GM23338 (cell line): ENCODE measurements around the gene UBQLN4. TPM values are rescaled to one million over a fixed set of nuclear protein-coding genes. Genes with fewer than 3 reads are reported as not detected.

ENCODE experiments used
- ATAC-seq: fragments of 200-7000 bp; cut with Tn5 transposase; 3 replicates; pipeline ENCODE4 v1.9.1; 2020
- DNase-seq: peaks from one replicate; pipeline ENCODE4 v3.0.0-alpha.2; 2015; ENCODE audit warnings: low spot score
- H2AFZ ChIP-seq: fragments of 200-600 bp; sonication (generic); 2 replicates; pipeline ENCODE4 v1.8.0; 2016; ENCODE audit warnings: antibody characterized with exemption, mild to moderate bottlenecking, moderate library complexity
- H3F3A ChIP-seq: fragments of 200-600 bp; sonication (generic); replicated peaks from 2 replicates; pipeline ENCODE4 v1.8.0; 2017; ENCODE audit warnings: antibody characterized with exemption, mixed run types, low read depth
- H3K27ac ChIP-seq: fragments of 200-600 bp; sonication (generic); 2 replicates; pipeline ENCODE4 v1.6.1; 2016; ENCODE audit warnings: low read depth
- H3K27me3 ChIP-seq: fragments of 200-600 bp; sonication (generic); 2 replicates; pipeline ENCODE4 v1.8.0; 2016; ENCODE audit warnings: mild to moderate bottlenecking, mixed run types, moderate library complexity; ENCODE audit not compliant: insufficient read depth
- H3K36me3 ChIP-seq: fragments of 200-600 bp; sonication (generic); 2 replicates; pipeline ENCODE4 v1.8.0; 2016; ENCODE audit warnings: mild to moderate bottlenecking; ENCODE audit not compliant: insufficient read depth
- H3K4me1 ChIP-seq: fragments of 200-600 bp; sonication (generic); 2 replicates; pipeline ENCODE4 v1.8.0; 2016; ENCODE audit warnings: mild to moderate bottlenecking, moderate library complexity; ENCODE audit not compliant: insufficient read depth
- H3K4me2 ChIP-seq: fragments of 200-600 bp; sonication (generic); 2 replicates; pipeline ENCODE4 v1.7.1; 2017; ENCODE audit warnings: mixed run types
- H3K4me3 ChIP-seq: fragments of 200-600 bp; sonication (generic); 2 replicates; pipeline ENCODE4 v1.6.1; 2016; ENCODE audit warnings: mixed run types
- H3K79me2 ChIP-seq: fragments of 200-600 bp; sonication (generic); replicated peaks from 2 replicates; pipeline ENCODE4 v1.8.0; 2017; ENCODE audit warnings: mild to moderate bottlenecking; ENCODE audit not compliant: insufficient read depth
- H3K9me2 ChIP-seq: fragments of 200-600 bp; sonication (generic); 2 replicates; pipeline ENCODE4 v1.8.0; 2017; ENCODE audit not compliant: insufficient read depth
- H4K20me1 ChIP-seq: fragments of 200-600 bp; sonication (generic); replicated peaks from 2 replicates; pipeline ENCODE4 v1.8.0; 2017; ENCODE audit warnings: mild to moderate bottlenecking; ENCODE audit not compliant: insufficient read depth
- H3K27ac Mint-ChIP-seq: 2 replicates; pipeline ENCODE4 v1.8.0; 2020; ENCODE audit warnings: inconsistent platforms, mild to moderate bottlenecking, moderate library complexity, mixed read lengths
- H3K27me3 Mint-ChIP-seq: 3 replicates; pipeline ENCODE4 v1.8.0; 2022; ENCODE audit warnings: low read depth, mild to moderate bottlenecking, moderate library complexity, mixed read lengths, inconsistent platforms; ENCODE audit not compliant: insufficient read depth, poor library complexity
- H3K36me3 Mint-ChIP-seq: 3 replicates; pipeline ENCODE4 v1.8.0; 2021; ENCODE audit warnings: low read depth, mild to moderate bottlenecking, inconsistent platforms, moderate library complexity, mixed read lengths
- H3K4me1 Mint-ChIP-seq: 3 replicates; pipeline ENCODE4 v1.8.0; 2020; ENCODE audit warnings: mild to moderate bottlenecking, inconsistent platforms, mixed read lengths
- H3K4me3 Mint-ChIP-seq: 3 replicates; pipeline ENCODE4 v1.8.0; 2021; ENCODE audit warnings: moderate library complexity, mild to moderate bottlenecking, inconsistent platforms, mixed read lengths
- H3K9me3 Mint-ChIP-seq: 3 replicates; pipeline ENCODE4 v1.8.0; 2020; ENCODE audit warnings: moderate library complexity, mild to moderate bottlenecking, inconsistent platforms, mixed read lengths
- CREB1 ChIP-seq: fragments of 250-450 bp; sonication (Bioruptor Pico); IDR thresholded peaks from 2 replicates; pipeline ENCODE4 v1.5.0; 2020; ENCODE audit warnings: low read depth, mild to moderate bottlenecking, moderate library complexity
- EZH2 ChIP-seq: fragments of 200-600 bp; sonication (generic); IDR thresholded peaks from one replicate; pipeline ENCODE4 v1.8.0; 2017; ENCODE audit warnings: antibody characterized with exemption, mild to moderate bottlenecking, low read depth; ENCODE audit not compliant: unreplicated experiment
- EZH2phosphoT487 ChIP-seq: fragments of 200-600 bp; sonication (generic); IDR thresholded peaks from one replicate; pipeline ENCODE4 v1.8.1; 2018; ENCODE audit warnings: antibody characterized with exemption; ENCODE audit not compliant: unreplicated experiment
- JUNB ChIP-seq: IDR thresholded peaks from one replicate; pipeline ENCODE4 v1.6.1; 2016; ENCODE audit warnings: antibody characterized with exemption; ENCODE audit not compliant: unreplicated experiment
- NANOG ChIP-seq: IDR thresholded peaks from 2 replicates; pipeline ENCODE4 v1.6.1; 2016; ENCODE audit warnings: antibody characterized with exemption, borderline replicate concordance
- POLR2AphosphoS5 ChIP-seq: IDR thresholded peaks from 2 replicates; pipeline ENCODE4 v1.6.1; 2016; ENCODE audit warnings: antibody characterized with exemption, low read depth
- STAT1 ChIP-seq: IDR thresholded peaks from one replicate; pipeline ENCODE4 v1.6.1; 2016; ENCODE audit warnings: antibody characterized with exemption; ENCODE audit not compliant: unreplicated experiment
- ZNF114 ChIP-seq: fragments of 250-450 bp; sonication (Bioruptor Pico); IDR thresholded peaks from 2 replicates; pipeline ENCODE4 v1.5.0; 2020; ENCODE audit warnings: mild to moderate bottlenecking, moderate library complexity
- ZNF331 ChIP-seq: fragments of 250-450 bp; sonication (Bioruptor Pico); IDR thresholded peaks from 2 replicates; pipeline ENCODE4 v1.5.0; 2020; ENCODE audit warnings: low read depth, mild to moderate bottlenecking, moderate library complexity
- polyA plus RNA-seq: library from polyadenylated mRNA; unstranded; fragments of >200 nt; fragmentation: Nextera tagmentation; extraction: Ambion mirVana; gene quantifications from 2 replicates; pipeline ENCODE4 v1.2.1, GENCODE V29; 2016
- total RNA-seq: library from RNA; depleted of rRNA; stranded (reverse); fragments of >200 nt; shearing (Covaris generic); gene quantifications from 2 replicates; pipeline ENCODE4 v1.2.3, GENCODE V29; 2014
- TF ChIP-seq, protein P1 (sequence below): IDR thresholded peaks from one replicate; pipeline ENCODE4 v1.6.1; 2018; ENCODE audit warnings: antibody characterized with exemption; ENCODE audit not compliant: unreplicated experiment
- TF ChIP-seq, protein P2 (sequence below): IDR thresholded peaks from 2 replicates; pipeline ENCODE4 v1.6.1; 2016; ENCODE audit warnings: antibody characterized with exemption
- TF ChIP-seq, protein P3 (sequence below): fragments of 250-450 bp; sonication (Bioruptor Pico); IDR thresholded peaks from 2 replicates; pipeline ENCODE4 v1.5.0; 2020; ENCODE audit warnings: mild to moderate bottlenecking, moderate library complexity
- TF ChIP-seq, protein P4 (sequence below), 2 experiments: fragments of 200-600 bp in 1 of 2; sonication (generic) in 1 of 2; conservative IDR thresholded peaks; 2 replicates each; pipeline versions ENCODE4 v1.5.1 to v1.6.1; 2016 to 2017; ENCODE audit warnings: antibody characterized with exemption in 2 of 2, low read depth in 2 of 2, mild to moderate bottlenecking in 2 of 2, moderate library complexity in 1 of 2

The UBQLN4 gene
- total and polyA plus RNA-seq, 2 experiments from 2014 or later = 10.0 to 30.5 TPM

DNA sequence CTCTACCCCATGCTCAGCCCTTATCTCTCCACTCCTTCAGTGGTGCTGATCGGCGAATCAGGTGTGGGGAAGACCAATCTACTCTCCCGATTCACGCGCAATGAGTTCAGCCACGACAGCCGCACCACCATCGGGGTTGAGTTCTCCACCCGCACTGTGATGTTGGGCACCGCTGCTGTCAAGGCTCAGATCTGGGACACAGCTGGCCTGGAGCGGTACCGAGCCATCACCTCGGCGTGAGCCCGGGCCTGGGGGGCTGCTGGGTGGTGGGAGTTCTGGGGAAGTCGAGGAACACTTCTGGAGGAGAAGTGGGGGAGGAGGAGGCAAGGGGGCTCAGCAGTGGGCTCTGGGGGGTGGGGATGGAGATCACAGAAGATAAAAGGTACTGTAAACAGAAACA is 12.3 kb upstream of the UBQLN4 start:
- peak; percentile 2 for ATAC-seq
- H3K36me3 Mint-ChIP-seq = peaks cover 39% of the 10 kb centered on the region
- no peak overlapping the region for H3K4me3 Mint-ChIP-seq
- DNase-seq = no peak
- H3K27me3 Mint-ChIP-seq = peaks cover 23% of the 10 kb centered on the region
- no peak for TF ChIP-seq POLR2AphosphoS5
- no peak for TF ChIP-seq EZH2phosphoT487
- TF ChIP-seq, protein P1, sequence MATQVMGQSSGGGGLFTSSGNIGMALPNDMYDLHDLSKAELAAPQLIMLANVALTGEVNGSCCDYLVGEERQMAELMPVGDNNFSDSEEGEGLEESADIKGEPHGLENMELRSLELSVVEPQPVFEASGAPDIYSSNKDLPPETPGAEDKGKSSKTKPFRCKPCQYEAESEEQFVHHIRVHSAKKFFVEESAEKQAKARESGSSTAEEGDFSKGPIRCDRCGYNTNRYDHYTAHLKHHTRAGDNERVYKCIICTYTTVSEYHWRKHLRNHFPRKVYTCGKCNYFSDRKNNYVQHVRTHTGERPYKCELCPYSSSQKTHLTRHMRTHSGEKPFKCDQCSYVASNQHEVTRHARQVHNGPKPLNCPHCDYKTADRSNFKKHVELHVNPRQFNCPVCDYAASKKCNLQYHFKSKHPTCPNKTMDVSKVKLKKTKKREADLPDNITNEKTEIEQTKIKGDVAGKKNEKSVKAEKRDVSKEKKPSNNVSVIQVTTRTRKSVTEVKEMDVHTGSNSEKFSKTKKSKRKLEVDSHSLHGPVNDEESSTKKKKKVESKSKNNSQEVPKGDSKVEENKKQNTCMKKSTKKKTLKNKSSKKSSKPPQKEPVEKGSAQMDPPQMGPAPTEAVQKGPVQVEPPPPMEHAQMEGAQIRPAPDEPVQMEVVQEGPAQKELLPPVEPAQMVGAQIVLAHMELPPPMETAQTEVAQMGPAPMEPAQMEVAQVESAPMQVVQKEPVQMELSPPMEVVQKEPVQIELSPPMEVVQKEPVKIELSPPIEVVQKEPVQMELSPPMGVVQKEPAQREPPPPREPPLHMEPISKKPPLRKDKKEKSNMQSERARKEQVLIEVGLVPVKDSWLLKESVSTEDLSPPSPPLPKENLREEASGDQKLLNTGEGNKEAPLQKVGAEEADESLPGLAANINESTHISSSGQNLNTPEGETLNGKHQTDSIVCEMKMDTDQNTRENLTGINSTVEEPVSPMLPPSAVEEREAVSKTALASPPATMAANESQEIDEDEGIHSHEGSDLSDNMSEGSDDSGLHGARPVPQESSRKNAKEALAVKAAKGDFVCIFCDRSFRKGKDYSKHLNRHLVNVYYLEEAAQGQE = no peak
- TF ChIP-seq JUNB = no peak
- TF ChIP-seq STAT1 = no peak
- TF ChIP-seq ZNF114 (CRISPR knock-in tag) = no peak
- TF ChIP-seq, protein P2, sequence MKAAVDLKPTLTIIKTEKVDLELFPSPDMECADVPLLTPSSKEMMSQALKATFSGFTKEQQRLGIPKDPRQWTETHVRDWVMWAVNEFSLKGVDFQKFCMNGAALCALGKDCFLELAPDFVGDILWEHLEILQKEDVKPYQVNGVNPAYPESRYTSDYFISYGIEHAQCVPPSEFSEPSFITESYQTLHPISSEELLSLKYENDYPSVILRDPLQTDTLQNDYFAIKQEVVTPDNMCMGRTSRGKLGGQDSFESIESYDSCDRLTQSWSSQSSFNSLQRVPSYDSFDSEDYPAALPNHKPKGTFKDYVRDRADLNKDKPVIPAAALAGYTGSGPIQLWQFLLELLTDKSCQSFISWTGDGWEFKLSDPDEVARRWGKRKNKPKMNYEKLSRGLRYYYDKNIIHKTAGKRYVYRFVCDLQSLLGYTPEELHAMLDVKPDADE = no peak
- no peak for TF ChIP-seq CREB1 (CRISPR knock-in tag)
- no peak for TF ChIP-seq EZH2
- no peak for TF ChIP-seq NANOG
- TF ChIP-seq, protein P3, sequence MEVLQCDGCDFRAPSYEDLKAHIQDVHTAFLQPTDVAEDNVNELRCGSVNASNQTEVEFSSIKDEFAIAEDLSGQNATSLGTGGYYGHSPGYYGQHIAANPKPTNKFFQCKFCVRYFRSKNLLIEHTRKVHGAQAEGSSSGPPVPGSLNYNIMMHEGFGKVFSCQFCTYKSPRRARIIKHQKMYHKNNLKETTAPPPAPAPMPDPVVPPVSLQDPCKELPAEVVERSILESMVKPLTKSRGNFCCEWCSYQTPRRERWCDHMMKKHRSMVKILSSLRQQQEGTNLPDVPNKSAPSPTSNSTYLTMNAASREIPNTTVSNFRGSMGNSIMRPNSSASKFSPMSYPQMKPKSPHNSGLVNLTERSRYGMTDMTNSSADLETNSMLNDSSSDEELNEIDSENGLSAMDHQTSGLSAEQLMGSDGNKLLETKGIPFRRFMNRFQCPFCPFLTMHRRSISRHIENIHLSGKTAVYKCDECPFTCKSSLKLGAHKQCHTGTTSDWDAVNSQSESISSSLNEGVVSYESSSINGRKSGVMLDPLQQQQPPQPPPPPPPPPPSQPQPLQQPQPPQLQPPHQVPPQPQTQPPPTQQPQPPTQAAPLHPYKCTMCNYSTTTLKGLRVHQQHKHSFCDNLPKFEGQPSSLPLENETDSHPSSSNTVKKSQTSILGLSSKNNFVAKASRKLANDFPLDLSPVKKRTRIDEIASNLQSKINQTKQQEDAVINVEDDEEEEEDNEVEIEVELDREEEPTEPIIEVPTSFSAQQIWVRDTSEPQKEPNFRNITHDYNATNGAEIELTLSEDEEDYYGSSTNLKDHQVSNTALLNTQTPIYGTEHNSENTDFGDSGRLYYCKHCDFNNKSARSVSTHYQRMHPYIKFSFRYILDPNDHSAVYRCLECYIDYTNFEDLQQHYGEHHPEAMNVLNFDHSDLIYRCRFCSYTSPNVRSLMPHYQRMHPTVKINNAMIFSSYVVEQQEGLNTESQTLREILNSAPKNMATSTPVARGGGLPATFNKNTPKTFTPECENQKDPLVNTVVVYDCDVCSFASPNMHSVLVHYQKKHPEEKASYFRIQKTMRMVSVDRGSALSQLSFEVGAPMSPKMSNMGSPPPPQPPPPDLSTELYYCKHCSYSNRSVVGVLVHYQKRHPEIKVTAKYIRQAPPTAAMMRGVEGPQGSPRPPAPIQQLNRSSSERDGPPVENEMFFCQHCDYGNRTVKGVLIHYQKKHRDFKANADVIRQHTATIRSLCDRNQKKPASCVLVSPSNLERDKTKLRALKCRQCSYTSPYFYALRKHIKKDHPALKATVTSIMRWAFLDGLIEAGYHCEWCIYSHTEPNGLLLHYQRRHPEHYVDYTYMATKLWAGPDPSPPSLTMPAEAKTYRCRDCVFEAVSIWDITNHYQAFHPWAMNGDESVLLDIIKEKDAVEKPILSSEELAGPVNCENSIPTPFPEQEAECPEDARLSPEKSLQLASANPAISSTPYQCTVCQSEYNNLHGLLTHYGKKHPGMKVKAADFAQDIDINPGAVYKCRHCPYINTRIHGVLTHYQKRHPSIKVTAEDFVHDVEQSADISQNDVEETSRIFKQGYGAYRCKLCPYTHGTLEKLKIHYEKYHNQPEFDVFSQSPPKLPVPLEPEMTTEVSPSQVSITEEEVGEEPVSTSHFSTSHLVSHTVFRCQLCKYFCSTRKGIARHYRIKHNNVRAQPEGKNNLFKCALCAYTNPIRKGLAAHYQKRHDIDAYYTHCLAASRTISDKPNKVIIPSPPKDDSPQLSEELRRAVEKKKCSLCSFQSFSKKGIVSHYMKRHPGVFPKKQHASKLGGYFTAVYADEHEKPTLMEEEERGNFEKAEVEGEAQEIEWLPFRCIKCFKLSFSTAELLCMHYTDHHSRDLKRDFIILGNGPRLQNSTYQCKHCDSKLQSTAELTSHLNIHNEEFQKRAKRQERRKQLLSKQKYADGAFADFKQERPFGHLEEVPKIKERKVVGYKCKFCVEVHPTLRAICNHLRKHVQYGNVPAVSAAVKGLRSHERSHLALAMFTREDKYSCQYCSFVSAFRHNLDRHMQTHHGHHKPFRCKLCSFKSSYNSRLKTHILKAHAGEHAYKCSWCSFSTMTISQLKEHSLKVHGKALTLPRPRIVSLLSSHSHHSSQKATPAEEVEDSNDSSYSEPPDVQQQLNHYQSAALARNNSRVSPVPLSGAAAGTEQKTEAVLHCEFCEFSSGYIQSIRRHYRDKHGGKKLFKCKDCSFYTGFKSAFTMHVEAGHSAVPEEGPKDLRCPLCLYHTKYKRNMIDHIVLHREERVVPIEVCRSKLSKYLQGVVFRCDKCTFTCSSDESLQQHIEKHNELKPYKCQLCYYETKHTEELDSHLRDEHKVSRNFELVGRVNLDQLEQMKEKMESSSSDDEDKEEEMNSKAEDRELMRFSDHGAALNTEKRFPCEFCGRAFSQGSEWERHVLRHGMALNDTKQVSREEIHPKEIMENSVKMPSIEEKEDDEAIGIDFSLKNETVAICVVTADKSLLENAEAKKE (CRISPR knock-in tag) = no peak
- TF ChIP-seq, protein P4, sequence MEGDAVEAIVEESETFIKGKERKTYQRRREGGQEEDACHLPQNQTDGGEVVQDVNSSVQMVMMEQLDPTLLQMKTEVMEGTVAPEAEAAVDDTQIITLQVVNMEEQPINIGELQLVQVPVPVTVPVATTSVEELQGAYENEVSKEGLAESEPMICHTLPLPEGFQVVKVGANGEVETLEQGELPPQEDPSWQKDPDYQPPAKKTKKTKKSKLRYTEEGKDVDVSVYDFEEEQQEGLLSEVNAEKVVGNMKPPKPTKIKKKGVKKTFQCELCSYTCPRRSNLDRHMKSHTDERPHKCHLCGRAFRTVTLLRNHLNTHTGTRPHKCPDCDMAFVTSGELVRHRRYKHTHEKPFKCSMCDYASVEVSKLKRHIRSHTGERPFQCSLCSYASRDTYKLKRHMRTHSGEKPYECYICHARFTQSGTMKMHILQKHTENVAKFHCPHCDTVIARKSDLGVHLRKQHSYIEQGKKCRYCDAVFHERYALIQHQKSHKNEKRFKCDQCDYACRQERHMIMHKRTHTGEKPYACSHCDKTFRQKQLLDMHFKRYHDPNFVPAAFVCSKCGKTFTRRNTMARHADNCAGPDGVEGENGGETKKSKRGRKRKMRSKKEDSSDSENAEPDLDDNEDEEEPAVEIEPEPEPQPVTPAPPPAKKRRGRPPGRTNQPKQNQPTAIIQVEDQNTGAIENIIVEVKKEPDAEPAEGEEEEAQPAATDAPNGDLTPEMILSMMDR (conservative IDR thresholded peaks at IDR 0.05; ENCODE audit: low read depth in 2 of 2) = no peak
- no peak for TF ChIP-seq ZNF331
- Histone ChIP-seq H3F3A (peaks cover 16% of the 10 kb centered on the region; the same call in 1 of the 2 replicates), H3K36me3 (no peaks in the 10 kb centered on the region), H3K4me2 (no peak overlapping the region), H3K9me2 (no peaks in the 10 kb centered on the region), H3K4me1 (peaks cover 20% of the 10 kb centered on the region), H3K4me3 (no peak overlapping the region), H3K79me2 (0 out of 2 replicates have a peak, but pooled peaks cover 4% of the 10 kb centered on the region), H2AFZ (no peak overlapping the region), H4K20me1 (peaks cover 13% of the 10 kb centered on the region), H3K27ac (no peak overlapping the region), H3K27me3 (peaks cover 7% of the 10 kb centered on the region; the same call in 1 of the 2 replicates)
- H3K4me1 Mint-ChIP-seq = peaks cover 49% of the 10 kb centered on the region
- H3K9me3 Mint-ChIP-seq = no peaks in the 10 kb centered on the region; the same call in 2 of the 3 replicates
- H3K27ac Mint-ChIP-seq = no peak overlapping the region
